Measurements from ENCODE around the gene WT1.

WT1 gene

DNA sequence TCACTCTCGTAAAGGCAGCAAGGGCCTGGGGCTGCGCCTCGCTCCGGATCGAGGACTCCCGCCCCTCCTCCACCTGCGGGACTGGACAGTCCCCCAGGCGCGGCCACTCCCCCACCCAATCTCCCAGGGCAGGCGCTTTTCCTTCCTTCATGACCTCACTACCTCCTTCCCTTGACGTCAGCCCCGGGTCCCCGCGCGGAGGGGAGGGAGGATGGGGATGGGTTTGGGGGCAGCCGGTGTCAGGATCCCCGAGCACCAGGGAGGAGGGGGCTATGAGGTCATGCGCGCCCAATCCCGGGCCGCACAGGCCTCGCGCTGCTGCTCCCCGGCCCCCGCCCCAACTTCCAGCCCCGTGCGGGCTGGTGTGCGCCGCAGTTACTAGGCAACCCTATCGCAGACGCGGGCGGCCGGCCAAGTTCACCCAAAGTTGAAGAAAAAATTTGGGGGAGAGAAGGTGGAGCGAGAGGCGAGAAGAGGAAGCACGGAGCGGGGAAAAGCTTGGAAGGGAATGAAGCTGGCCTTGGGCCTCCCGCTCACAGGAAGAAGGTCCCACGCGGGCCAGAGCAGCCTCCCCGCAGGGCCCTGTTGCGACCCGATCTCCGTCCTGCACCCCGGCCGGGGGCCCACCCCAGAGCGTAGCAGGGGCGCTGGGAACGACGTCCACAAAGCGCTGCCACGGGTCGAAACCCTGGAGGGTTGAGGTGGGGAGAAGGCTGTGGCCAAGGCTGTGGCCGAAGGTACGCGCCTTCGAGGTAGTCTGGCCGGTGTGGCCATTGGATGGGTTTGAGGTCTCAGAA, 8.3 kb downstream of the WT1 start:
- no peak for TF ChIP-seq SIN3A (IDR thresholded peaks at IDR 0.05; ENCODE audit: borderline replicate concordance, insufficient read depth, low read length)

DNA sequence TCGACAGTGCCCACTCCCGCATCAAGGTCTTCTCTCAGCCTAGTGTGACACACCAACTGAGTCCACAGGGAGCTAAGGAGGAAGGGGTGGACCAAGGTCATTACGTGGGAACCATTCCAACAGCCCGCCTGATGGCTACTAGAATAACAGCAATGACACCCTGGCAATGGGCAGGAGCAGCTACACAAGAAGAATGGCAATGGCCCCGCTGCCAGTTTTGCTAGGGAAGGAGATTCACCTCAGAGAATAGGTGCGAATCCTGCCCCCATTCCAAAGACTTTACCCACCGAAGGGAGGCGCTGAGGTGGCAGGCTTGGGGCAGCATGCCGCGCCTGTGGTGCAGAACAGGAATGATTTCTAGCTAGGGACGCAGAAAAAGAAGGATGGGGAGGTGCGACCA, 9.1 kb downstream of the WT1 start:
- TF ChIP-seq, protein P1, sequence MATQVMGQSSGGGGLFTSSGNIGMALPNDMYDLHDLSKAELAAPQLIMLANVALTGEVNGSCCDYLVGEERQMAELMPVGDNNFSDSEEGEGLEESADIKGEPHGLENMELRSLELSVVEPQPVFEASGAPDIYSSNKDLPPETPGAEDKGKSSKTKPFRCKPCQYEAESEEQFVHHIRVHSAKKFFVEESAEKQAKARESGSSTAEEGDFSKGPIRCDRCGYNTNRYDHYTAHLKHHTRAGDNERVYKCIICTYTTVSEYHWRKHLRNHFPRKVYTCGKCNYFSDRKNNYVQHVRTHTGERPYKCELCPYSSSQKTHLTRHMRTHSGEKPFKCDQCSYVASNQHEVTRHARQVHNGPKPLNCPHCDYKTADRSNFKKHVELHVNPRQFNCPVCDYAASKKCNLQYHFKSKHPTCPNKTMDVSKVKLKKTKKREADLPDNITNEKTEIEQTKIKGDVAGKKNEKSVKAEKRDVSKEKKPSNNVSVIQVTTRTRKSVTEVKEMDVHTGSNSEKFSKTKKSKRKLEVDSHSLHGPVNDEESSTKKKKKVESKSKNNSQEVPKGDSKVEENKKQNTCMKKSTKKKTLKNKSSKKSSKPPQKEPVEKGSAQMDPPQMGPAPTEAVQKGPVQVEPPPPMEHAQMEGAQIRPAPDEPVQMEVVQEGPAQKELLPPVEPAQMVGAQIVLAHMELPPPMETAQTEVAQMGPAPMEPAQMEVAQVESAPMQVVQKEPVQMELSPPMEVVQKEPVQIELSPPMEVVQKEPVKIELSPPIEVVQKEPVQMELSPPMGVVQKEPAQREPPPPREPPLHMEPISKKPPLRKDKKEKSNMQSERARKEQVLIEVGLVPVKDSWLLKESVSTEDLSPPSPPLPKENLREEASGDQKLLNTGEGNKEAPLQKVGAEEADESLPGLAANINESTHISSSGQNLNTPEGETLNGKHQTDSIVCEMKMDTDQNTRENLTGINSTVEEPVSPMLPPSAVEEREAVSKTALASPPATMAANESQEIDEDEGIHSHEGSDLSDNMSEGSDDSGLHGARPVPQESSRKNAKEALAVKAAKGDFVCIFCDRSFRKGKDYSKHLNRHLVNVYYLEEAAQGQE (IDR thresholded peaks at IDR 0.05; ENCODE audit: insufficient read depth in 1 of 2, low read depth in 2 of 2, low read length in 2 of 2) = no peak
- no peak for TF ChIP-seq TAF1 (IDR thresholded peaks at IDR 0.05; ENCODE audit: borderline replicate concordance, insufficient read depth, low read length)
- TF ChIP-seq POLR2AphosphoS5 (IDR thresholded peaks at IDR 0.05; ENCODE audit: low read depth, low read length) = no peak
- no peak for TF ChIP-seq FOXP2 (optimal IDR thresholded peaks at IDR 0.05; ENCODE audit: borderline replicate concordance, extremely low read depth, extremely low read length, insufficient read depth)
- TF ChIP-seq SIN3A (IDR thresholded peaks at IDR 0.05; ENCODE audit: borderline replicate concordance, insufficient read depth, low read length) = no peak

DNA sequence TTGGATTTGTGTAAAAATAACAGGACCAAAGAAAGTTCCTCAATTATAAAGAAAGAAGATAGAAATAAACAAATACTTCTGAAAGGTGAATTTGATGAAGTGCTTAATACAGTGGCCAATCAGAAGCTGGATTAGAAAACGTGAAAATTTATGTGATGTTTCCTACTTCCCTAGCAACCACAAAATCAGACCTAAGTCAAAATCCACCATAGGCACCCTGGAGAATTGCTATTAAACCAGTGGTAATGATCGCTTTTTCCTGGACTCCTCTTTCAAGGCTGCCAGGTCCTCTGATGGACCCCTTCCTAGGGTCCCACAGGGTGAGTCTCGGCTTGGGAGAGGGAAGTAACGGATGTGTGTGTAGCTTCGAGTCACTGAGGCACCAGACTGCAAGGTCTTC, 9.6 kb downstream of the WT1 start:
- TF ChIP-seq, protein P1 (IDR thresholded peaks at IDR 0.05; ENCODE audit: insufficient read depth in 1 of 2, low read depth in 2 of 2, low read length in 2 of 2) = no peak
- TF ChIP-seq POLR2AphosphoS5 (IDR thresholded peaks at IDR 0.05; ENCODE audit: low read depth, low read length) (no peak), TAF1 (IDR thresholded peaks at IDR 0.05; ENCODE audit: borderline replicate concordance, insufficient read depth, low read length) (no peak), FOXP2 (optimal IDR thresholded peaks at IDR 0.05; ENCODE audit: borderline replicate concordance, extremely low read depth, extremely low read length, insufficient read depth) (no peak), SIN3A (IDR thresholded peaks at IDR 0.05; ENCODE audit: borderline replicate concordance, insufficient read depth, low read length) (no peak)

DNA sequence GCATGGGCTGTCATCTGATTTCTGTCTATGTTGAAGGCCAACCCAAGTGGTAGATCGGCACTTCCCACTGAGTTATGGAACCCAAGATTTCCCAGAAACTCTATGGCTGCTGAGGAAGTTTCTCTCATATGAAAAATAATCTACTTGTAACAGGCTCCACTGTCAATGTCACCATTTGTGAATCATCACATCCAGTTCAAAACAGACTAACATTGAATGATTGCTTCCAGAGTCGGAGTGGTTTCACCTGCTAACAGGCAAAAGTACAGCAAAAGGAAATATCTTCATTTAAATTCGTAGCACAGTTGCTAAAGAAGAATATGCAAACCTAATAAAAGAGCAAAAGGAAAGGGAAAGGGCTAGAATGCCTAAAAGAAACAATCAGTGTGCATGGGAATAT, 12.8 kb downstream of the WT1 start:
- TF ChIP-seq SIN3A (IDR thresholded peaks at IDR 0.05; ENCODE audit: borderline replicate concordance, insufficient read depth, low read length) (no peak), TAF1 (IDR thresholded peaks at IDR 0.05; ENCODE audit: borderline replicate concordance, insufficient read depth, low read length) (no peak), POLR2AphosphoS5 (IDR thresholded peaks at IDR 0.05; ENCODE audit: low read depth, low read length) (no peak), FOXP2 (optimal IDR thresholded peaks at IDR 0.05; ENCODE audit: borderline replicate concordance, extremely low read depth, extremely low read length, insufficient read depth) (no peak)
- TF ChIP-seq, protein P1 (IDR thresholded peaks at IDR 0.05; ENCODE audit: insufficient read depth in 1 of 2, low read depth in 2 of 2, low read length in 2 of 2) = no peak

DNA sequence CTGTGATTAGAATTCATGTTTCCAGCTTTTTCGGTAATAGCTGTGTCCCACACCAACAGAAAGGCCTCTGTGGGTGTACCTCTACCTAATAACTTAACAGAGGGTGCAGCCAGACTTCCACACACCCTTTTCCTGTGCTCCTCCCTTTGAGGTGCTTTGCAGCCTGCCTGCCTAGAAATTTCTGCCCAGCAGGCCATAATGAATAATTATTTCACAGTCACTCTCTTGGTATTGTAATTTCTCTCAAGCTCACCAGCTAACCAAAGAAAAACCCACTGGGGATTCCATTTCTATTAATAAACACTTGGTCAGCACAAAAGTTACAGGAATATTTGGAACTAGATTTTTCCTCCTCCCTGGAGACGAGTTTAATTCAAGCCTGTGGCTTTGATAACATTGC, 13.3 kb downstream of the WT1 start:
- TF ChIP-seq, protein P1 (IDR thresholded peaks at IDR 0.05; ENCODE audit: insufficient read depth in 1 of 2, low read depth in 2 of 2, low read length in 2 of 2) = no peak
- TF ChIP-seq SIN3A (IDR thresholded peaks at IDR 0.05; ENCODE audit: borderline replicate concordance, insufficient read depth, low read length) (no peak), POLR2AphosphoS5 (IDR thresholded peaks at IDR 0.05; ENCODE audit: low read depth, low read length) (no peak), TAF1 (IDR thresholded peaks at IDR 0.05; ENCODE audit: borderline replicate concordance, insufficient read depth, low read length) (no peak), FOXP2 (optimal IDR thresholded peaks at IDR 0.05; ENCODE audit: borderline replicate concordance, extremely low read depth, extremely low read length, insufficient read depth) (no peak)
